Measurements from ENCODE around the gene ACSS1. TPM values are rescaled to one million over a fixed set of nuclear protein-coding genes. Genes with fewer than 3 reads are reported as not detected.

The ACSS1 gene
- total RNA-seq, 1 experiment from 2014 or later = 3.6 TPM

- intact Hi-C loops (cut with micrococcal nuclease; ENCODE audit: unreplicated experiment) = no loop called here
- H3K4me1 Mint-ChIP-seq (ENCODE audit: low read depth, unreplicated experiment) = peaks cover 13% of the 10 kb centered on the region
Observed at GRCh38 chr20:24989162-24989561, 68.8 kb downstream of the ACSS1 start.

GRCh38 chr20:24987873-24988835 is 69.8 kb downstream of the ACSS1 start:
- BruUV-seq (replicated peaks) = no TSS peak
- Mint-ChIP-seq H3K36me3 (ENCODE audit: insufficient read depth, unreplicated experiment) (peaks cover 13% of the 10 kb centered on the region), H3K27me3 (ENCODE audit: unreplicated experiment) (no peaks in the 10 kb centered on the region), H3K9me3 (ENCODE audit: low read depth, unreplicated experiment) (no peaks in the 10 kb centered on the region), H3K27ac (ENCODE audit: unreplicated experiment) (no peak overlapping the region), H3K4me3 (ENCODE audit: low read depth, unreplicated experiment) (no peak overlapping the region), H3K4me1 (ENCODE audit: low read depth, unreplicated experiment) (peaks cover 8% of the 10 kb centered on the region)
- DNase-seq = no peak
- CTCF ChIA-PET = interaction anchor here (0.8 kb wide), 1 partner anchor 71 kb away, joined by 3 read pairs; no protein-coding TSS in a partner anchor
- intact Hi-C loops (cut with micrococcal nuclease; ENCODE audit: unreplicated experiment) = no loop called here
- TF ChIP-seq CTCF (IDR thresholded peaks at IDR 0.05; ENCODE audit: unreplicated experiment) = no peak

More at GRCh38 chr20:24989162-24989561, 68.8 kb downstream of the ACSS1 start:
- BruUV-seq (replicated peaks) = no TSS peak
- Mint-ChIP-seq H3K27ac (ENCODE audit: unreplicated experiment) (no peak overlapping the region), H3K27me3 (ENCODE audit: unreplicated experiment) (no peaks in the 10 kb centered on the region), H3K36me3 (ENCODE audit: insufficient read depth, unreplicated experiment) (peaks cover 13% of the 10 kb centered on the region), H3K4me3 (ENCODE audit: low read depth, unreplicated experiment) (no peak overlapping the region), H3K9me3 (ENCODE audit: low read depth, unreplicated experiment) (no peaks in the 10 kb centered on the region)
- CTCF ChIA-PET = no interaction called here
- TF ChIP-seq CTCF (IDR thresholded peaks at IDR 0.05; ENCODE audit: unreplicated experiment) = no peak
- no peak for DNase-seq

- TF ChIP-seq CTCF (IDR thresholded peaks at IDR 0.05; ENCODE audit: unreplicated experiment) = no peak
- Mint-ChIP-seq H3K36me3 (ENCODE audit: insufficient read depth, unreplicated experiment) (peaks cover 6% of the 10 kb centered on the region), H3K27me3 (ENCODE audit: unreplicated experiment) (no peaks in the 10 kb centered on the region), H3K4me3 (ENCODE audit: low read depth, unreplicated experiment) (no peak overlapping the region), H3K9me3 (ENCODE audit: low read depth, unreplicated experiment) (no peaks in the 10 kb centered on the region), H3K4me1 (ENCODE audit: low read depth, unreplicated experiment) (peaks cover 8% of the 10 kb centered on the region), H3K27ac (ENCODE audit: unreplicated experiment) (no peak overlapping the region)
- CTCF ChIA-PET = no interaction called here
- DNase-seq = no peak
- intact Hi-C loops (cut with micrococcal nuclease; ENCODE audit: unreplicated experiment) = no loop called here
- BruUV-seq (replicated peaks) = no TSS peak
Observed at GRCh38 chr20:24987244-24987643, 70.7 kb downstream of the ACSS1 start.

- BruUV-seq (replicated peaks) = no TSS peak
Observed at GRCh38 chr20:24986436-24987015, 71.4 kb downstream of the ACSS1 start.

More at GRCh38 chr20:24986436-24987015, 71.4 kb downstream of the ACSS1 start:
- Mint-ChIP-seq H3K27me3 (ENCODE audit: unreplicated experiment) (no peaks in the 10 kb centered on the region), H3K4me3 (ENCODE audit: low read depth, unreplicated experiment) (no peak overlapping the region), H3K36me3 (ENCODE audit: insufficient read depth, unreplicated experiment) (no peaks in the 10 kb centered on the region), H3K4me1 (ENCODE audit: low read depth, unreplicated experiment) (peaks cover 5% of the 10 kb centered on the region), H3K27ac (ENCODE audit: unreplicated experiment) (no peak overlapping the region), H3K9me3 (ENCODE audit: low read depth, unreplicated experiment) (no peaks in the 10 kb centered on the region)
- CTCF ChIA-PET = no interaction called here
- TF ChIP-seq CTCF (IDR thresholded peaks at IDR 0.05; ENCODE audit: unreplicated experiment) = no peak
- DNase-seq = no peak
- intact Hi-C loops (cut with micrococcal nuclease; ENCODE audit: unreplicated experiment) = no loop called here
